Measurements from ENCODE around the gene ZBTB20.

GRCh38 chr3:114498539-114499370 is 648.3 kb downstream of the ZBTB20 start:
- TF ChIP-seq ESRRG (CRISPR knock-in tag; IDR thresholded peaks at IDR 0.05) (no peak), ZC3H10 (CRISPR knock-in tag; IDR thresholded peaks at IDR 0.05) (no peak), CREB5 (CRISPR knock-in tag; IDR thresholded peaks at IDR 0.05; ENCODE audit: low read depth) (no peak), CSRNP3 (CRISPR knock-in tag; IDR thresholded peaks at IDR 0.05) (no peak), ZNF70 (CRISPR knock-in tag; IDR thresholded peaks at IDR 0.05) (no peak), PATZ1 (CRISPR knock-in tag; IDR thresholded peaks at IDR 0.05; ENCODE audit: borderline replicate concordance) (no peak), TOX (CRISPR knock-in tag; IDR thresholded peaks at IDR 0.05; ENCODE audit: borderline replicate concordance) (no peak), ZFP30 (CRISPR knock-in tag; IDR thresholded peaks at IDR 0.05) (no peak)

Measured in SK-N-SH treated with all-trans-retinoic acid at 6 μM for 48 hours (cell line).